IMR-90 (cell line): Measurements from ENCODE around the gene CCDC13. TPM values are rescaled to one million over a fixed set of nuclear protein-coding genes. Genes with fewer than 3 reads are reported as not detected.

ENCODE experiments used
- ATAC-seq: fragments of 200-7000 bp; cut with Tn5 transposase; 2 replicates; pipeline ENCODE4 v1.9.1; 2020; ENCODE audit warnings: low read depth, mild to moderate bottlenecking, moderate library complexity
- BruUV-seq: library from RNA; stranded (reverse); fragments of 400-500 nt; replicated peaks from 2 replicates; lab custom pipeline; 2021; lab: Mats Ljungman, UMichigan
- CTCF ChIA-PET: fragments of 300-600 bp; formaldehyde crosslinking; extraction: SDS; loops from one replicate; lab custom pipeline; 2021; ENCODE audit warnings: antibody characterized with exemption; lab: Yijun Ruan, JAX
- POLR2A ChIA-PET: fragments of 300-600 bp; sonication (Branson Sonifier 250); formaldehyde crosslinking; loops from one replicate; lab custom pipeline; 2022; ENCODE audit warnings: antibody characterized with exemption; ENCODE audit not compliant: unreplicated experiment; lab: Charles Lee
- DNase-seq: peaks from one replicate; pipeline ENCODE4 v3.0.0; 2013
- H2AFZ ChIP-seq: replicated peaks from 2 replicates; pipeline ENCODE3; 2013; ENCODE audit warnings: low read length, mild to moderate bottlenecking; ENCODE audit not compliant: poor library complexity
- H2AK5ac ChIP-seq: 2 replicates; pipeline ENCODE4 v1.6.1; 2013; ENCODE audit warnings: low read depth, low read length, inconsistent platforms
- H2AK9ac ChIP-seq: replicated peaks from 2 replicates; pipeline ENCODE3; 2013; ENCODE audit warnings: mild to moderate bottlenecking, low read depth, low read length, moderate library complexity; ENCODE audit not compliant: poor library complexity
- H2BK120ac ChIP-seq: 2 replicates; pipeline ENCODE4 v1.6.1; 2013; ENCODE audit warnings: low read depth, low read length, inconsistent platforms
- H2BK15ac ChIP-seq: 3 replicates; pipeline ENCODE4 v1.6.1; 2013; ENCODE audit warnings: low read depth, low read length, inconsistent platforms
- H2BK20ac ChIP-seq: 2 replicates; pipeline ENCODE4 v1.6.1; 2013; ENCODE audit warnings: low read depth, mild to moderate bottlenecking, inconsistent platforms, low read length, moderate library complexity
- H2BK5ac ChIP-seq: 2 replicates; pipeline ENCODE4 v1.6.1; 2013; ENCODE audit warnings: mild to moderate bottlenecking, low read depth, low read length, inconsistent platforms; ENCODE audit not compliant: poor library complexity, severe bottlenecking
- H3K14ac ChIP-seq: replicated peaks from 2 replicates; pipeline ENCODE4 v1.6.1; 2013; ENCODE audit warnings: low read depth, low read length, inconsistent platforms
- H3K18ac ChIP-seq: 2 replicates; pipeline ENCODE4 v1.6.1; 2013; ENCODE audit warnings: low read depth, low read length, control low read depth
- H3K23ac ChIP-seq: 2 replicates; pipeline ENCODE4 v1.6.1; 2013; ENCODE audit warnings: low read depth, low read length, inconsistent platforms
- H3K27ac ChIP-seq: 2 replicates; pipeline ENCODE4 v1.5.1; 2013; ENCODE audit warnings: mild to moderate bottlenecking, control low read depth, low read length; ENCODE audit not compliant: insufficient read depth
- H3K27me3 ChIP-seq: 2 replicates; pipeline ENCODE4 v1.6.1; 2013; ENCODE audit warnings: low read length; ENCODE audit not compliant: control insufficient read depth, insufficient read depth
- H3K36me3 ChIP-seq: 2 replicates; pipeline ENCODE4 v1.6.1; 2013; ENCODE audit warnings: low read length, mixed read lengths; ENCODE audit not compliant: control insufficient read depth, insufficient read depth
- H3K4ac ChIP-seq: 2 replicates; pipeline ENCODE4 v1.6.1; 2013; ENCODE audit warnings: low read depth, low read length, inconsistent platforms
- H3K4me1 ChIP-seq: 2 replicates; pipeline ENCODE4 v1.6.1; 2013; ENCODE audit warnings: low read length, mixed read lengths; ENCODE audit not compliant: control insufficient read depth, insufficient read depth
- H3K4me2 ChIP-seq: 2 replicates; pipeline ENCODE4 v1.6.1; 2013; ENCODE audit warnings: low read depth, mild to moderate bottlenecking, control low read depth, low read length, moderate library complexity
- H3K4me3 ChIP-seq: 2 replicates; pipeline ENCODE4 v1.5.1; 2013; ENCODE audit warnings: low read depth, mild to moderate bottlenecking, control low read depth, low read length, moderate library complexity; ENCODE audit not compliant: insufficient read depth
- H3K56ac ChIP-seq: 2 replicates; pipeline ENCODE4 v1.6.1; 2013; ENCODE audit warnings: low read length, inconsistent platforms; ENCODE audit not compliant: insufficient read depth; ENCODE audit errors: extremely low read depth
- H3K79me1 ChIP-seq, 2 experiments: 2 replicates each; pipeline ENCODE4 v1.6.1; 2013; ENCODE audit warnings: low read length in 2 of 2, inconsistent platforms in 1 of 2, low read depth in 1 of 2
- H3K9ac ChIP-seq: 2 replicates; pipeline ENCODE4 v1.6.1; 2013; ENCODE audit warnings: low read depth, low read length, control low read depth
- H3K9me1 ChIP-seq: 2 replicates; pipeline ENCODE4 v1.6.1; 2013; ENCODE audit warnings: low read length, inconsistent platforms; ENCODE audit not compliant: insufficient read depth
- H3K9me3 ChIP-seq: 2 replicates; pipeline ENCODE4 v1.6.1; 2013; ENCODE audit warnings: low read length; ENCODE audit not compliant: control insufficient read depth, insufficient read depth
- H4K20me1 ChIP-seq: 2 replicates; pipeline ENCODE4 v1.6.1; 2013; ENCODE audit warnings: low read length, inconsistent platforms; ENCODE audit not compliant: insufficient read depth
- H4K5ac ChIP-seq: 2 replicates; pipeline ENCODE4 v1.6.1; 2013; ENCODE audit warnings: mild to moderate bottlenecking, low read depth, low read length, control low read depth
- H4K8ac ChIP-seq, 2 experiments: 2 replicates each; pipeline ENCODE4 v1.6.1; 2013; ENCODE audit warnings: low read depth in 2 of 2, low read length in 2 of 2, control low read depth in 1 of 2, inconsistent platforms in 1 of 2
- H4K91ac ChIP-seq: 2 replicates; pipeline ENCODE4 v1.6.1; 2013; ENCODE audit warnings: low read depth, low read length, inconsistent platforms; ENCODE audit not compliant: insufficient read depth
- BHLHE40 ChIP-seq: fragments of 150-350 bp; IDR thresholded peaks from 2 replicates; pipeline ENCODE4 v1.6.1; 2016; ENCODE audit warnings: mild to moderate bottlenecking, low read depth, low read length
- CEBPB ChIP-seq: IDR thresholded peaks from 2 replicates; pipeline ENCODE4 v1.6.1; 2012; ENCODE audit warnings: low read depth, low read length, improper control_type of control experiment
- CHD1 ChIP-seq: IDR thresholded peaks from 2 replicates; pipeline ENCODE4 v1.6.1; 2012; ENCODE audit warnings: low read depth, low read length, improper control_type of control experiment
- CTCF ChIP-seq: conservative IDR thresholded peaks from 2 replicates; pipeline ENCODE4 v1.5.1; 2012; ENCODE audit warnings: mild to moderate bottlenecking, low read depth, low read length, improper control_type of control experiment
- ELK1 ChIP-seq: fragments of 150-350 bp; IDR thresholded peaks from 2 replicates; pipeline ENCODE4 v1.6.1; 2016; ENCODE audit warnings: low read depth, mild to moderate bottlenecking, low read length, moderate library complexity, borderline replicate concordance
- FOS ChIP-seq: fragments of 150-350 bp; IDR thresholded peaks from 2 replicates; pipeline ENCODE4 v1.6.1; 2016; ENCODE audit warnings: low read depth, low read length
- MAFK ChIP-seq: IDR thresholded peaks from 2 replicates; pipeline ENCODE4 v1.6.1; 2012; ENCODE audit warnings: low read depth, low read length, improper control_type of control experiment
- MAZ ChIP-seq: IDR thresholded peaks from 2 replicates; pipeline ENCODE4 v1.6.1; 2012; ENCODE audit warnings: low read depth, mild to moderate bottlenecking, low read length, improper control_type of control experiment, moderate library complexity, borderline replicate concordance
- MXI1 ChIP-seq: IDR thresholded peaks from 2 replicates; pipeline ENCODE4 v1.6.1; 2012; ENCODE audit warnings: low read depth, mild to moderate bottlenecking, low read length, moderate library complexity, borderline replicate concordance
- NFE2L2 ChIP-seq: fragments of 150-350 bp; IDR thresholded peaks from 2 replicates; pipeline ENCODE4 v1.6.1; 2016; ENCODE audit warnings: low read depth, mild to moderate bottlenecking, low read length
- POLR2A ChIP-seq: IDR thresholded peaks from 2 replicates; pipeline ENCODE4 v1.6.1; 2012; ENCODE audit warnings: mild to moderate bottlenecking, low read depth, low read length
- RAD21 ChIP-seq: IDR thresholded peaks from 2 replicates; pipeline ENCODE4 v1.6.1; 2012; ENCODE audit warnings: low read length, improper control_type of control experiment
- RCOR1 ChIP-seq: IDR thresholded peaks from 2 replicates; pipeline ENCODE4 v1.6.1; 2012; ENCODE audit warnings: mild to moderate bottlenecking, low read length, improper control_type of control experiment; ENCODE audit not compliant: insufficient replicate concordance
- RFX5 ChIP-seq: IDR thresholded peaks from 2 replicates; pipeline ENCODE4 v1.8.0; 2012; ENCODE audit warnings: low read depth, mild to moderate bottlenecking, low read length, moderate library complexity
- SMC3 ChIP-seq: fragments of 150-350 bp; IDR thresholded peaks from 2 replicates; pipeline ENCODE4 v1.6.1; 2016; ENCODE audit warnings: low read depth, mild to moderate bottlenecking, antibody characterized with exemption, low read length, moderate library complexity
- USF2 ChIP-seq: fragments of 150-350 bp; IDR thresholded peaks from 2 replicates; pipeline ENCODE4 v1.6.1; 2017; ENCODE audit warnings: mild to moderate bottlenecking, antibody characterized with exemption, low read length, low read depth
- WGBS, 2 experiments: methylation state at CpG; one replicate each; pipeline versions ENCODE4 v1.1.5 to v1.1.7; 2013; ENCODE audit warnings: missing lambda C conversion rate in 2 of 2; ENCODE audit not compliant: insufficient read length in 1 of 2; ENCODE audit errors: extremely low coverage in 2 of 2; 5-methylcytosine and 5-hydroxymethylcytosine counted together
- dilution Hi-C: fragments of 300-500 bp; cut with HindIII; formaldehyde crosslinking; loops from one replicate; pipeline ENCODE4 v1.14.3; 2018; ENCODE audit warnings: low sequenced_read_pairs; ENCODE audit not compliant: unreplicated experiment
- in situ Hi-C: fragments of 300-500 bp; cut with MboI; formaldehyde crosslinking; loops from 3 replicates; pipeline ENCODE4 v1.14.3; 2019; ENCODE audit warnings: low sequenced_read_pairs, inconsistent platforms, mixed read lengths
- intact Hi-C: fragments of 100-400 bp; cut with micrococcal nuclease; formaldehyde crosslinking; loops from 2 replicates; pipeline ENCODE4 v1.10.0; 2022
- polyA plus RNA-seq, 3 experiments: library from polyadenylated mRNA; depleted of rRNA; stranded (reverse); fragments of >200 nt; gene quantifications; 2 replicates each; pipeline ENCODE4 v1.2.3, GENCODE V29; 2012; ENCODE audit warnings: low replicate concordance in 1 of 3
- total RNA-seq: library from RNA; depleted of rRNA; stranded (reverse); fragments of >200 nt; gene quantifications from 2 replicates; pipeline ENCODE4 v1.2.3, GENCODE V29; 2012

CCDC13 gene
- total and polyA plus RNA-seq, 2 of the 4 experiments (the other 2 are of a cell fraction) = 0.18 to 0.19 TPM

- Histone ChIP-seq H3K23ac (no peak overlapping the region), H4K5ac (no peak overlapping the region), H3K4me2 (no peak overlapping the region), H2BK20ac (no peak overlapping the region), H4K8ac (no peak overlapping the region), H2BK120ac (no peak overlapping the region), H4K20me1 (no peaks in the 10 kb centered on the region; the same call in 1 of the 2 replicates), H3K4me3 (no peak overlapping the region), H2BK15ac (no peak overlapping the region), H3K14ac (no peak overlapping the region), H3K27ac (no peak overlapping the region), H3K18ac (no peak overlapping the region), H2AK5ac (no peak overlapping the region), H3K4me1 (no peaks in the 10 kb centered on the region; the same call in 1 of the 2 replicates), H2AK9ac (no peak overlapping the region), H3K9me3 (no peaks in the 10 kb centered on the region), H3K9ac (no peak overlapping the region), H4K91ac (no peak overlapping the region), H3K27me3 (no peaks in the 10 kb centered on the region), H2BK5ac (no peak overlapping the region), H3K36me3 (0 out of 2 replicates have a peak, but pooled peaks cover 5% of the 10 kb centered on the region), H3K4ac (no peak overlapping the region), H3K56ac (no peak overlapping the region), H2AFZ (no peak overlapping the region), H3K9me1 (no peaks in the 10 kb centered on the region; the same call in 1 of the 2 replicates), H3K79me1 (peaks cover 2 to 9% of the 10 kb centered on the region in 2 experiments; a peak in 1 of 4 replicates)
- WGBS, 2 experiments = 100% methylated on average over 2 of the region's 2 CpGs; no CpG with 5 or more reads in 1 of the 2 experiments
- no peak for TF ChIP-seq CTCF
- TF ChIP-seq RCOR1 = no peak
- TF ChIP-seq RAD21 = no peak
- no peak for TF ChIP-seq MXI1
- TF ChIP-seq RFX5 = no peak
- TF ChIP-seq MAZ = no peak
- no peak for TF ChIP-seq CHD1
- TF ChIP-seq BHLHE40 = no peak
- no peak for TF ChIP-seq CEBPB
- no peak for TF ChIP-seq POLR2A
- no peak for TF ChIP-seq SMC3
- TF ChIP-seq NFE2L2 = no peak
- TF ChIP-seq USF2 = no peak
- no peak for TF ChIP-seq FOS
- no peak for TF ChIP-seq ELK1
- no peak for TF ChIP-seq MAFK
- dilution Hi-C loops (no loop called here), intact Hi-C loops (no loop called here), in situ Hi-C loops (loop anchor here (10.0 kb wide), 1 partner anchor 88 kb away; the partner anchor contains the start of gene CYP8B1)
- ChIA-PET CTCF (no interaction called here), POLR2A (interaction anchor here (0.5 kb wide), 1 partner anchor 367 kb away, joined by 3 read pairs; no protein-coding TSS in a partner anchor)
- no peak for DNase-seq
- ATAC-seq = no peak
- BruUV-seq = no TSS peak
Measured at GRCh38 chr3:42786631-42787030, 13.6 kb upstream of the CCDC13 start.
